Tibial nerve (tissue), 4 donors: ENCODE measurements around the gene SMIM28. TPM values are rescaled to one million over a fixed set of nuclear protein-coding genes. Genes with fewer than 3 reads are reported as not detected.

Source experiments
- DNase-seq, 2 donors: peaks; one replicate each; pipeline ENCODE4 v3.0.0-alpha.2; 2019; ENCODE audit warnings: low spot score in 2 of 2
- H3K27ac ChIP-seq, 4 donors: fragments of 200-600 bp; sonication (generic) in 3 of 4; one replicate each; pipeline ENCODE4 v1.5.1; 2017 to 2019; ENCODE audit warnings: mild to moderate bottlenecking in 1 of 4
- H3K27me3 ChIP-seq, 2 donors: fragments of 200-600 bp; sonication (generic) in 1 of 2; one replicate each; pipeline versions ENCODE4 v1.5.1 to v1.6.0; 2017 to 2019
- H3K36me3 ChIP-seq, 3 donors: fragments of 200-600 bp; sonication (generic); one replicate each; pipeline ENCODE4 v1.5.1; 2018 to 2019
- H3K4me1 ChIP-seq, 4 donors: fragments of 200-600 bp; sonication (generic) in 3 of 4; one replicate each; pipeline ENCODE4 v1.5.1; 2017 to 2019
- H3K4me3 ChIP-seq, 4 donors: fragments of 200-600 bp; sonication (generic) in 3 of 4; one replicate each; pipeline ENCODE4 v1.5.1; 2017 to 2019; ENCODE audit warnings: mild to moderate bottlenecking in 1 of 4, moderate library complexity in 1 of 4
- H3K9me3 ChIP-seq, 4 donors: fragments of 200-600 bp; sonication (generic) in 3 of 4; one replicate each; pipeline ENCODE4 v1.5.1; 2017 to 2019
- EP300 ChIP-seq, 2 donors: sonication (generic); formaldehyde crosslinking; IDR thresholded peaks; one replicate each; pipeline ENCODE4 v1.6.1; 2017; ENCODE audit warnings: antibody characterized with exemption in 2 of 2, mild to moderate bottlenecking in 1 of 2
- POLR2A ChIP-seq, 2 donors: fragments of 450-650 bp; IDR thresholded peaks; one replicate each; pipeline ENCODE4 v1.6.1; 2017; ENCODE audit warnings: antibody characterized with exemption in 2 of 2, mild to moderate bottlenecking in 2 of 2, moderate library complexity in 2 of 2
- WGBS, 2 donors: methylation state at CpG; one replicate each; pipeline ENCODE4 v1.1.5; 2018; 5-methylcytosine and 5-hydroxymethylcytosine counted together
- total RNA-seq, 4 donors: library from RNA; depleted of rRNA; stranded (reverse); fragments of >200 nt; gene quantifications; one replicate each; pipeline ENCODE4 v1.1.0, GENCODE V29; 2016
- TF ChIP-seq, protein P1 (sequence below), 5 experiments: fragments of 200-600 bp in 3 of 5; fragments of 450-650 bp in 2 of 5; sonication (generic) in 3 of 5; IDR thresholded peaks; one replicate each; pipeline ENCODE4 v1.5.1; 2016 to 2019; ENCODE audit warnings: antibody characterized with exemption in 5 of 5, mild to moderate bottlenecking in 3 of 5, moderate library complexity in 2 of 5

The SMIM28 gene
- total RNA-seq, 4 donors from 2014 or later, result not detected

GRCh38 chr6:138382498-138383265 lies 5.0 kb downstream of the SMIM28 start:
- no peak for DNase-seq
- 80 to 89% methylated on average over 8 of the region's 8 CpGs for WGBS, 2 donors

GRCh38 chr6:138383776-138384175 lies 6.1 kb downstream of the SMIM28 start:
- no peaks in the 10 kb centered on the region for H3K36me3 ChIP-seq
- H3K9me3 ChIP-seq, result no peaks in the 10 kb centered on the region
- no peaks in the 10 kb centered on the region for H3K27me3 ChIP-seq
- no peak for DNase-seq
- no peak overlapping the region for H3K4me3 ChIP-seq
- 69 to 70% methylated on average over 3 of the region's 3 CpGs for WGBS, 2 donors
- no peak overlapping the region for H3K27ac ChIP-seq
- TF ChIP-seq, protein P1, sequence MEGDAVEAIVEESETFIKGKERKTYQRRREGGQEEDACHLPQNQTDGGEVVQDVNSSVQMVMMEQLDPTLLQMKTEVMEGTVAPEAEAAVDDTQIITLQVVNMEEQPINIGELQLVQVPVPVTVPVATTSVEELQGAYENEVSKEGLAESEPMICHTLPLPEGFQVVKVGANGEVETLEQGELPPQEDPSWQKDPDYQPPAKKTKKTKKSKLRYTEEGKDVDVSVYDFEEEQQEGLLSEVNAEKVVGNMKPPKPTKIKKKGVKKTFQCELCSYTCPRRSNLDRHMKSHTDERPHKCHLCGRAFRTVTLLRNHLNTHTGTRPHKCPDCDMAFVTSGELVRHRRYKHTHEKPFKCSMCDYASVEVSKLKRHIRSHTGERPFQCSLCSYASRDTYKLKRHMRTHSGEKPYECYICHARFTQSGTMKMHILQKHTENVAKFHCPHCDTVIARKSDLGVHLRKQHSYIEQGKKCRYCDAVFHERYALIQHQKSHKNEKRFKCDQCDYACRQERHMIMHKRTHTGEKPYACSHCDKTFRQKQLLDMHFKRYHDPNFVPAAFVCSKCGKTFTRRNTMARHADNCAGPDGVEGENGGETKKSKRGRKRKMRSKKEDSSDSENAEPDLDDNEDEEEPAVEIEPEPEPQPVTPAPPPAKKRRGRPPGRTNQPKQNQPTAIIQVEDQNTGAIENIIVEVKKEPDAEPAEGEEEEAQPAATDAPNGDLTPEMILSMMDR (IDR thresholded peaks at IDR 0.05), result no peak
- TF ChIP-seq EP300 (IDR thresholded peaks at IDR 0.05), result no peak
- TF ChIP-seq POLR2A (IDR thresholded peaks at IDR 0.05), result no peak
- H3K4me1 ChIP-seq, result no peaks in the 10 kb centered on the region

More at GRCh38 chr6:138382498-138383265, 5.0 kb downstream of the SMIM28 start:
- Histone ChIP-seq H3K27ac (no peak overlapping the region), H3K4me1 (no peaks in the 10 kb centered on the region), H3K27me3 (no peaks in the 10 kb centered on the region), H3K36me3 (no peaks in the 10 kb centered on the region), H3K4me3 (no peak overlapping the region), H3K9me3 (no peaks in the 10 kb centered on the region)
- TF ChIP-seq, protein P1 (IDR thresholded peaks at IDR 0.05), result no peak

- H3K36me3 ChIP-seq, result no peaks in the 10 kb centered on the region
- no peak overlapping the region for H3K27ac ChIP-seq
- TF ChIP-seq POLR2A (IDR thresholded peaks at IDR 0.05) (no peak), EP300 (IDR thresholded peaks at IDR 0.05) (no peak)
- TF ChIP-seq, protein P1 (IDR thresholded peaks at IDR 0.05), result no peak
- 93 to 96% methylated on average over 3 of the region's 3 CpGs for WGBS, 2 donors
- H3K9me3 ChIP-seq, result no peaks in the 10 kb centered on the region
- H3K4me1 ChIP-seq, result no peaks in the 10 kb centered on the region
- H3K27me3 ChIP-seq, result no peaks in the 10 kb centered on the region
- no peak for DNase-seq
- H3K4me3 ChIP-seq, result no peak overlapping the region
Measured at GRCh38 chr6:138386897-138387296, 9.2 kb downstream of the SMIM28 start.

DNA sequence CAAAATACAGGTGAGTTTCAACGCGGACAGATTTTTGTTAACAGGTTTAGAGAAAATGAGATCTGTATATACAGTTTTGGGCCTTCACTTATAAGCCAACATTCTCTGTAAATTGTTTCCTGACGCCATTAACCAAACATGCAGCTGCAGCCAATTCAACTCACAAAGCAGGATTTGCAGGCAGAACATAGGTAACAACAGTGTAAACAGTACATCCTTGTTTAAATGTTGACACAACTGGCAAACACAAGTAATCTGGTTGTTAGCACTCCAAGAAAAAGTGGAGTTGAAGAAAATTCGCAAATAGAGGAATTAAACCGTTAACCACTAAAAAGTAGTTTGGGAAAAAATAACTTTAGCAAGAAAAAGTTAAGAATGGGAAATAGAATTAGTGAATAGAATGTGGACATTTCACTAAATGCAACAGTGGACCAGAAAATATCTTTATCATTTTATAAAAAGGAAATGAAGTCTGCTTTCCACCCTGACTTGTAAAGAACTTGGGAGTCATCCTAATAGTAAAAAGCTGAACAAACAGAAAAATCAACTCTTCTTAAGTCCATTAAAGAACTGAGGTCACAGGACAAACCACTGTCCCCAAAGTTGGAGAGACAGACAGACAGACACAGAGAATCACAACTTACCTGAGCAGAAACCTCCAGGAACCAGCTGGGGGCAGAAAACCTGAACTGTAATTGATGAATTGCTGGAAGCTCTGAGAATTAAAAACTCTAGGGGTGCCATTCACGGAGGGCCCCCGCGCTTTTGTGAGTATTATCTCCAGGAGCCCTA lies 10.1 kb downstream of the SMIM28 start:
- WGBS, 2 donors, result 71 to 74% methylated on average over 8 of the region's 8 CpGs
- H3K4me3 ChIP-seq, result no peak overlapping the region
- TF ChIP-seq, protein P1 (IDR thresholded peaks at IDR 0.05), result no peak
- TF ChIP-seq POLR2A (IDR thresholded peaks at IDR 0.05), result no peak
- TF ChIP-seq EP300 (IDR thresholded peaks at IDR 0.05), result no peak

DNA sequence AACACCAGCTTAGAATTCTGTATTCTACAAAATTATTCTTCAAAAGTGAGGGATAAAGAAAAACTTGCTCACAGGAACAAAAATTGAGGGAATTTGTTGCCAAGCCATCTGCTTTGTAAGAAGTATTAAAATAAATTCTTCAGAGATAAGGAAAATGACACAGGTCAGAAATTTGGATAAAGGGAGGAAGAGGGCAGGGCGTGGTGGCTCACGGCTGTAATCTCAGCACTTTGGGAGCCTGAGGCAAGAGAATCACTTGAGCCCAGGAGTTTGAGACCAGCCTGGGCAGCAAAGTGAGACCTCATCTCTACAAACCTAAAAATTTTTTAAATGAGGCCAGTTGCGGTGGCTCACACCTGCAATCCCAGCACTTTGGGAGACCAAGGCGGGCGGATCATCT lies 11.8 kb downstream of the SMIM28 start:
- WGBS, 2 donors, result 86 to 88% methylated on average over 5 of the region's 5 CpGs
- Histone ChIP-seq H3K9me3 (no peaks in the 10 kb centered on the region), H3K4me1 (no peaks in the 10 kb centered on the region), H3K36me3 (no peaks in the 10 kb centered on the region), H3K27ac (no peak overlapping the region), H3K27me3 (no peaks in the 10 kb centered on the region), H3K4me3 (no peak overlapping the region)
- no peak for DNase-seq
- no peak for TF ChIP-seq EP300 (IDR thresholded peaks at IDR 0.05)
- TF ChIP-seq, protein P1 (IDR thresholded peaks at IDR 0.05), result no peak
- no peak for TF ChIP-seq POLR2A (IDR thresholded peaks at IDR 0.05)

More for the DNA sequence above, 10.1 kb downstream of the SMIM28 start:
- H3K36me3 ChIP-seq, result no peaks in the 10 kb centered on the region
- no peaks in the 10 kb centered on the region for H3K9me3 ChIP-seq
- no peaks in the 10 kb centered on the region for H3K4me1 ChIP-seq
- no peak for DNase-seq
- no peak overlapping the region for H3K27ac ChIP-seq
- no peaks in the 10 kb centered on the region for H3K27me3 ChIP-seq
